OCI-LY1 (cell line): Measurements from ENCODE around the gene LACC1.

Experiments
- H2AFZ ChIP-seq: fragments of 200-600 bp; sonication (generic), shearing (Covaris generic); 2 replicates; pipeline ENCODE4 v1.6.0; 2014; ENCODE audit warnings: antibody characterized with exemption, mild to moderate bottlenecking, low read length
- H3F3A ChIP-seq: fragments of 200-600 bp; sonication (generic), shearing (Covaris generic); 2 replicates; pipeline ENCODE4 v1.6.0; 2014; ENCODE audit warnings: mild to moderate bottlenecking, antibody characterized with exemption, low read length, moderate library complexity; ENCODE audit not compliant: insufficient read depth
- H3K27ac ChIP-seq: fragments of 200-600 bp; sonication (generic); 2 replicates; pipeline ENCODE4 v1.5.1; 2014; ENCODE audit warnings: low read length, mixed run types, mild to moderate bottlenecking, low read depth; ENCODE audit not compliant: poor library complexity, severe bottlenecking
- H3K27me3 ChIP-seq: fragments of 200-600 bp; sonication (generic); 2 replicates; pipeline ENCODE4 v1.6.0; 2014; ENCODE audit warnings: antibody characterized with exemption, mild to moderate bottlenecking, low read length, moderate library complexity; ENCODE audit not compliant: insufficient read depth
- H3K36me3 ChIP-seq: fragments of 200-600 bp; sonication (generic); 2 replicates; pipeline ENCODE4 v1.6.1; 2014; ENCODE audit warnings: mild to moderate bottlenecking, antibody characterized with exemption, low read length, moderate library complexity, mixed read lengths; ENCODE audit not compliant: insufficient read depth
- H3K4me1 ChIP-seq: fragments of 200-600 bp; sonication (generic); 2 replicates; pipeline ENCODE4 v1.5.1; 2014; ENCODE audit warnings: mild to moderate bottlenecking, low read length, moderate library complexity; ENCODE audit not compliant: insufficient read depth, severe bottlenecking
- H3K4me2 ChIP-seq: fragments of 200-600 bp; sonication (generic), shearing (Covaris generic); 2 replicates; pipeline ENCODE4 v1.6.1; 2014; ENCODE audit warnings: low read length
- H3K4me3 ChIP-seq: fragments of 200-600 bp; sonication (generic); 2 replicates; pipeline ENCODE4 v1.5.1; 2014; ENCODE audit warnings: low read length, low read depth, mild to moderate bottlenecking, mixed read lengths; ENCODE audit not compliant: poor library complexity, severe bottlenecking
- H3K79me2 ChIP-seq: fragments of 200-600 bp; shearing (Covaris generic); 2 replicates; pipeline ENCODE4 v1.6.1; 2016; ENCODE audit warnings: mixed run types, low read length, mixed read lengths; ENCODE audit not compliant: insufficient read depth
- H3K9ac ChIP-seq: fragments of 200-600 bp; sonication (generic), shearing (Covaris generic); 2 replicates; pipeline ENCODE4 v1.6.1; 2014; ENCODE audit warnings: mild to moderate bottlenecking, low read length, mixed read lengths
- H3K9me2 ChIP-seq: fragments of 200-600 bp; sonication (generic), shearing (Covaris generic); 2 replicates; pipeline ENCODE4 v1.6.1; 2014; ENCODE audit warnings: low read depth, mild to moderate bottlenecking, low read length, mixed read lengths
- H3K9me3 ChIP-seq: fragments of 200-600 bp; shearing (Covaris generic); 2 replicates; pipeline ENCODE4 v1.6.1; 2014; ENCODE audit warnings: low read length, mixed read lengths
- H4K20me1 ChIP-seq: fragments of 200-600 bp; sonication (generic), shearing (Covaris generic); 2 replicates; pipeline ENCODE4 v1.6.0; 2016; ENCODE audit warnings: mild to moderate bottlenecking, low read length; ENCODE audit not compliant: insufficient read depth
- EZH2 ChIP-seq: fragments of 200-600 bp; sonication (generic), shearing (Covaris generic); IDR thresholded peaks from 2 replicates; pipeline ENCODE4 v1.8.0; 2017; ENCODE audit warnings: borderline replicate concordance, mixed run types, mild to moderate bottlenecking, antibody characterized with exemption, low read length, moderate library complexity, mixed read lengths
- TF ChIP-seq, protein P1 (sequence below): fragments of 200-600 bp; sonication (generic), shearing (Covaris generic); IDR thresholded peaks from 2 replicates; pipeline ENCODE4 v1.5.1; 2017; ENCODE audit warnings: mild to moderate bottlenecking, antibody characterized with exemption, low read length, moderate library complexity, mixed read lengths

LACC1 gene

DNA sequence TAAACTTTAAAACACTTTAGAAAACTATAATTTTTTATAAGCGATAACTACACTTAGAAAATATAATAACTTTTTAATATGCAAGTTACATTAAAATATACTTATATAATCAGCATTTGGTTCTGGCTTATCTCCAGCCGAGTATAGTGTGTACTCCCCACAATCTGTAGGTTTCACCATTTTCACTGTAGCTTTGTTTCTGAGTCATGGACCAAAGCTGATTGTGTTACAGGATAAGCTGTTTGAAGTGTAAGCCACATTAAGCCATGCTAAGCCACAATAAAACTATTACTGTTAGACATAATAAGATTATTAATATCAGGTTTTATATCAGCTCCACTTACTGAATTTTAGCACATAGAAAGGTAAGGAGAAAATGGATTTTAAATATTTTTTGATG lies 44.0 kb upstream of the LACC1 start:
- H3K27me3 ChIP-seq = no peaks in the 10 kb centered on the region
- no peaks in the 10 kb centered on the region for H4K20me1 ChIP-seq
- no peak overlapping the region for H3K9ac ChIP-seq
- H3K9me2 ChIP-seq = no peaks in the 10 kb centered on the region
- no peak for TF ChIP-seq EZH2
- TF ChIP-seq, protein P1, sequence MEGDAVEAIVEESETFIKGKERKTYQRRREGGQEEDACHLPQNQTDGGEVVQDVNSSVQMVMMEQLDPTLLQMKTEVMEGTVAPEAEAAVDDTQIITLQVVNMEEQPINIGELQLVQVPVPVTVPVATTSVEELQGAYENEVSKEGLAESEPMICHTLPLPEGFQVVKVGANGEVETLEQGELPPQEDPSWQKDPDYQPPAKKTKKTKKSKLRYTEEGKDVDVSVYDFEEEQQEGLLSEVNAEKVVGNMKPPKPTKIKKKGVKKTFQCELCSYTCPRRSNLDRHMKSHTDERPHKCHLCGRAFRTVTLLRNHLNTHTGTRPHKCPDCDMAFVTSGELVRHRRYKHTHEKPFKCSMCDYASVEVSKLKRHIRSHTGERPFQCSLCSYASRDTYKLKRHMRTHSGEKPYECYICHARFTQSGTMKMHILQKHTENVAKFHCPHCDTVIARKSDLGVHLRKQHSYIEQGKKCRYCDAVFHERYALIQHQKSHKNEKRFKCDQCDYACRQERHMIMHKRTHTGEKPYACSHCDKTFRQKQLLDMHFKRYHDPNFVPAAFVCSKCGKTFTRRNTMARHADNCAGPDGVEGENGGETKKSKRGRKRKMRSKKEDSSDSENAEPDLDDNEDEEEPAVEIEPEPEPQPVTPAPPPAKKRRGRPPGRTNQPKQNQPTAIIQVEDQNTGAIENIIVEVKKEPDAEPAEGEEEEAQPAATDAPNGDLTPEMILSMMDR = no peak
- no peak overlapping the region for H3K27ac ChIP-seq
- H3K4me1 ChIP-seq = no peaks in the 10 kb centered on the region
- H3F3A ChIP-seq = no peaks in the 10 kb centered on the region
- H3K79me2 ChIP-seq = no peaks in the 10 kb centered on the region
- H3K4me3 ChIP-seq = no peak overlapping the region
- H3K9me3 ChIP-seq = no peaks in the 10 kb centered on the region
- H2AFZ ChIP-seq = no peak overlapping the region
- no peak overlapping the region for H3K4me2 ChIP-seq
- no peaks in the 10 kb centered on the region for H3K36me3 ChIP-seq

DNA sequence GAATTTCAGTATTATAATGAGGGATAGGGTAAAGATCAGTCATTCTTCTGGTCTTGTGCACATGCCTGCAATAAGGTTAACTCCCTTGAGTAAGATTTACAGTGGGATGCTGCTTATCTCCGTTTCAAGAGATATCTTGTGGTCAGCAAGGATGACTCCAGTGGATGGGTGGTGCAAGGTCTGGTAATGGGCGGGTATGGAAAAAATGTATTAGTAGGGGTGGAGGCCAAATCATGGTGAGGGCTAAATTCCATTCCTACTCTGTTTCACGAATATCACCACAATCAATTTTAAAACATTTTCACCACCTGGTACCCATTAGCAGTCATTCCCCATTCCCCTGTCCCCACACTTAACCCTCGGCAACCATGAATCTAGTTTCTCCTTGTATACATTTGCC lies 40.8 kb upstream of the LACC1 start:
- Histone ChIP-seq H3K4me3 (no peak overlapping the region), H3K9me3 (no peaks in the 10 kb centered on the region), H3K9me2 (no peaks in the 10 kb centered on the region), H3K9ac (no peak overlapping the region), H3K27me3 (no peaks in the 10 kb centered on the region), H3K4me2 (no peak overlapping the region), H3F3A (no peaks in the 10 kb centered on the region), H2AFZ (no peak overlapping the region), H3K4me1 (no peaks in the 10 kb centered on the region), H4K20me1 (no peaks in the 10 kb centered on the region), H3K79me2 (no peaks in the 10 kb centered on the region), H3K36me3 (no peaks in the 10 kb centered on the region), H3K27ac (no peak overlapping the region)
- TF ChIP-seq, protein P1 = no peak
- TF ChIP-seq EZH2 = no peak

DNA sequence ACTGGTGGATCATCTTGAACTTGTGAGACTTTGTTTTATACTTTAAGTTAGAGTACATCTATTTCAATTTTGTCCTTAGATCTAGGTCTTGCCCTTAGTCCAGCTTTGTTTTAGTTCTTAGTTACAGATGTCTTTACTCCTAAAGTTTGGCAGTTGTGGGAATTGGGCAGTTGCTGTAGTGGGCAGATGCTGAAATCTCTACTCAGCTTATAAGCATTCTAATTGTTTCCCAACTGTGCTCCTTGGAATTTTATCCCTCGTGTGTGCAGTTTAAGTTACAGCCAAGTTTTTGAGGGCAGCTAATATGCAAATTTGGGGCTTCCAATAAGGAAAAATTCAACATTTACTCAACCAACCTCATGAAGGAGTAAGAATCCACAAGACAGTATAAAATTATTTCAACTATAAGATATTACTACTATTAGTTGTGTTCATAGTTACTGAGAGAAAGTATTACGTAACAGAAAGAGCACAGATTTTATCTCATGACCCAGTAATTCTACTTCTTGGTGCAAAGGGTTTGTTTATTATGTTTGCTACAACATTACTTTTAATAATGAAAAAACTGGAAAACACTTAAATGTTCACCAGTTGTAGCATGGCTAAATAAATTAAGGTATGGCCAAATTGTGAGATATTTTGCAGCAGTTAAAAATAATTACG lies 33.1 kb upstream of the LACC1 start:
- H3K4me3 ChIP-seq = no peak overlapping the region
- no peaks in the 10 kb centered on the region for H3K27me3 ChIP-seq
- TF ChIP-seq, protein P1 = no peak
- no peak for TF ChIP-seq EZH2
- no peak overlapping the region for H3K9ac ChIP-seq
- no peak overlapping the region for H3K4me2 ChIP-seq
- H2AFZ ChIP-seq = no peak overlapping the region
- no peak overlapping the region for H3K27ac ChIP-seq
- H3K36me3 ChIP-seq = no peaks in the 10 kb centered on the region
- no peaks in the 10 kb centered on the region; the same call in 1 of the 2 replicates for H4K20me1 ChIP-seq
- no peaks in the 10 kb centered on the region for H3F3A ChIP-seq
- H3K9me3 ChIP-seq = peaks cover 4% of the 10 kb centered on the region; the same call in 1 of the 2 replicates
- no peaks in the 10 kb centered on the region for H3K9me2 ChIP-seq
- no peaks in the 10 kb centered on the region for H3K4me1 ChIP-seq
- H3K79me2 ChIP-seq = no peaks in the 10 kb centered on the region
